HG02938 (cell line): ENCODE results near the gene PELO.
"Not testable (repeated sequence)": the region's sequence is repeated elsewhere in the genome, so short reads cannot be mapped to it uniquely, and the experiment has no call there.

ENCODE experiments used
- ATAC-seq: cut with Tn5 transposase; IDR thresholded peaks from one replicate; pipeline ENCODE4 v1.9.1; 2021; ENCODE audit warnings: mild to moderate bottlenecking, moderate library complexity; ENCODE audit not compliant: unreplicated experiment

The PELO gene

DNA sequence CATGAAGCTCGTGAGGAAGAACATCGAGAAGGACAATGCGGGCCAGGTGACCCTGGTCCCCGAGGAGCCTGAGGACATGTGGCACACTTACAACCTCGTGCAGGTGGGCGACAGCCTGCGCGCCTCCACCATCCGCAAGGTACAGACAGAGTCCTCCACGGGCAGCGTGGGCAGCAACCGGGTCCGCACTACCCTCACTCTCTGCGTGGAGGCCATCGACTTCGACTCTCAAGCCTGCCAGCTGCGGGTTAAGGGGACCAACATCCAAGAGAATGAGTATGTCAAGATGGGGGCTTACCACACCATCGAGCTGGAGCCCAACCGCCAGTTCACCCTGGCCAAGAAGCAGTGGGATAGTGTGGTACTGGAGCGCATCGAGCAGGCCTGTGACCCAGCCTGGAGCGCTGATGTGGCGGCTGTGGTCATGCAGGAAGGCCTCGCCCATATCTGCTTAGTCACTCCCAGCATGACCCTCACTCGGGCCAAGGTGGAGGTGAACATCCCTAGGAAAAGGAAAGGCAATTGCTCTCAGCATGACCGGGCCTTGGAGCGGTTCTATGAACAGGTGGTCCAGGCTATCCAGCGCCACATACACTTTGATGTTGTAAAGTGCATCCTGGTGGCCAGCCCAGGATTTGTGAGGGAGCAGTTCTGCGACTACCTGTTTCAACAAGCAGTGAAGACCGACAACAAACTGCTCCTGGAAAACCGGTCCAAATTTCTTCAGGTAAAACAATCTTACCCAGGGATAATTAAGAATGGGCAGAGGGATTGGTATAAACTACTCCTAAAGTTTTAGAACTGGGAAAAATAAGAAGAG, 12.9 kb downstream of the PELO start:
- peak; percentile 33 for ATAC-seq

DNA sequence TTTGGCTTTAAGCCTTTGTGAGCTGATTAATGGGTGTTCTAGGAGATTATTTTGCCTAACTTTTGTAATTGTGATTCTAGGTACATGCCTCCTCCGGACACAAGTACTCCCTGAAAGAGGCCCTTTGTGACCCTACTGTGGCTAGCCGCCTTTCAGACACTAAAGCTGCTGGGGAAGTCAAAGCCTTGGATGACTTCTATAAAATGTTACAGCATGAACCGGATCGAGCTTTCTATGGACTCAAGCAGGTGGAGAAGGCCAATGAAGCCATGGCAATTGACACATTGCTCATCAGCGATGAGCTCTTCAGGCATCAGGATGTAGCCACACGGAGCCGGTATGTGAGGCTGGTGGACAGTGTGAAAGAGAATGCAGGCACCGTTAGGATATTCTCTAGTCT, 13.6 kb downstream of the PELO start:
- no peak for ATAC-seq

DNA sequence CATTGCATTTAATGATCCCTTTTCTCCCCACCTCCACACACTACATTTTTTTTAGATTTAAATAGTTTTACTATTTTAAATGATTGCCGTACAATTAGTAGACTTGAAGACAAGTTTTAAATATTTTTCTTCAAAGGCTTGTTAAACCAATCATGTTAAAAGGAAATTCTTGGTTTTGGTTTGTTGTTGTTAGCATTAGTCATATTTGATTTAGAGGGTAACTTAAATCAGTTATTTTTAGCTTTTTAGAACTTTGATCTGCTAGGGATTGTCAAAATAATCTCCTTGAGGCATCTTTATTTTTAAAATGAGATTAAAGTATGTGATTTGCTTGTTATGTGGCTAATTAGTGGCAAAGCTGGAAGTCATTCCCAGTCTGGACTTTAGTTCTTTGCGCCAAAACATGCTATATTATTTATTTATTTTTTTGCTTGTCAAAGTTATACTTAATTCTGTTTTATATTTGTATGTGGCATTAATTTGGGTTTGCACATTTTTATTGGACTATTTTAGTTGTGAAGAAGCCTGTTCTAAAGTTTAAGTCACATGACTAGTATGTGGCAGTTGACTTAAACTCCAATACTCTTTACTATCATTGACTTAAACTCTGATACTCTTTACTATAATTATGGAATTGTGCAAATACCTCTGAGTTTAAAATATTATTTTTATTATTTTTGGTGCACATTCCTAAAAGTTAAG, 14.7 kb downstream of the PELO start:
- ATAC-seq: no peak

DNA sequence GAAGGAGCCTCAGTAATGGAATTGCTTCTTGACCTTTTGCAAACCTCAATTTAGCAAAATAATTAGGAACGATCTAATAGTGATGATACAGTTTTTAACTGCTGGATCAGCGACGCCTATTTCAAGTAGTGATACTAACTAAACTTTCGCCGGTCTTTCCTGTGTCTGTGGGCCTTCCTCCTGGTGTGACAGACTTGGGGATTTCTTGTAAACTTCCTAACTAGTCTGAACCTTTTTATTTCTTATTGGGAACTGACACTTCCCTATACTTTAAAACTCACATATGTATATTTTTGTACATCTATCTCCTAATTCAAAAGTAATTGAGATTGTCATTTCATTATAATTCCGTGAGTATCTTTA, 15.2 kb downstream of the PELO start:
- ATAC-seq: no peak

DNA sequence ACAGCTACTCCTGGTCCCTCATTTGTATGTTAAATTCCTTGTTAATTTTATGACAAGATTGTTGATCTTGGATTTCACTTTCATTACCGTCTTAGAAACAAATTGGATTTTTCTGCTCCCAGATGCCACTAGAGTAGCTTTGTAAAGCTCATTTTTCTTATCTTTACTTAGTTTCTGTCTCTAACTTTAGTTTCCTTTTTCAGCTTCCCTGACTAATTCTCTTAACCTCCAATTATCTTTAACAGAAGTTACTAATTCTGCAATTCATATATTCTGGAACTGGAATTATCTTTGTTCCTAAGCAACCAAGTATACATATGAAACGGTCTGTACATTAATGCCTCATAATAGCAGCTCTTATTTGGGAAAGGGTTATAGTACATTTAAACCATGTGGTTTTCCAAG, 16.7 kb downstream of the PELO start:
- ATAC-seq: no peak

DNA sequence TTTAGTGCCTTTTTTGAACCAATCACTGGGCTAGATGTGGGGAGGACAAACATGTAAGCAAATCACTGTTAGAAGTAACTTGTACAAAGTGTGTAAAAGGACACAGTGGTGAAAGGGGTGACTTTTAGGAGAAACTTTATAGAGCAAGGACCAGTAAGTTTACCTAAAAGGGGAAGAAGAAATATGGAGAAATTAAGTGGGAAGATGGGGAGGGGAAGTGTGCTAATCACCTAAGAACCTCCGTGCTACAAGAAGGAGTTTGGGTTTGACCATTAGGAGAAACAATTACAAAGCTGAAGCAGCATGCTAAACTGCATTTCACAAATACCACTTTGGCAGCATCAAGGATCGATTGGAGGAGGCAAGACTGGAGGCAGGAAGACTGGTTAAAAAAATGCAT, 17.3 kb downstream of the PELO start:
- no peak for ATAC-seq

DNA sequence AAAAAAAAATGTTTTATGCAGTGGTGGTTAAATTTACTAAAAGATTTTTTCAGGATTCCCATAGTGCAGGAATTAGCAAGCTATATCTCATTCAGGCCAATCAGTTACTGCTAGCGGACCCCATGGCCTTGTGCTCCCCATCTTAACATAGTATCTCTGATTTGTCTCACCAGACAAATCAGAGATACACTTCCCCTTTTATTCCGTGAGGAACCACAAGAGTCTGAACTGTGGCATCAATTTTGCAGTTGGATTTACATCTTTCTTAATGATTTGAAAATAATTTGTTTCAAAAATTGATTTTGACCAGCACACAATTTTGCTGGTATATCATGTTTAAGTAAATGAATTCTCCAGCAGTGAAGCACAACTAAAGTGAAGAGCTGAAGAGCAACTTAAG, 17.9 kb downstream of the PELO start:
- no peak for ATAC-seq

DNA sequence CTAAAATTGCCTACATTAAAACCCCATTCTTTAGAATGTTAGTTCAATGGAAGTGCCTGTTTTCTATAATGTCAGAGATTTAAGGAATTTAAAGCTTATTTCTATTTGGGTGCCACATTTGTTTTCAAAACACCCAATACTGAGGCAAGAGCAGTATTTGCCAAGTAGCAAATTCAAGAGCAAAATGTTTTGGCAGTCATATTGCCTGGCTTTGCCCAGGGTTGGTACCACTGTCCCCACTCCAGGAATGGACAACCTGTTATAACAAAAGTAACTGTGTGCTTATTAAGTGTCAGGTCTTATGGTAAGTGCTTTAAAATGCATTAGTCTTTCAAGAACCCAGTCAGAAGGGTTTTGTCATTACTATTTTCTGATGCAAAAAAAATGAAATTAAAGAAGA, 19.3 kb downstream of the PELO start:
- ATAC-seq: no peak

DNA sequence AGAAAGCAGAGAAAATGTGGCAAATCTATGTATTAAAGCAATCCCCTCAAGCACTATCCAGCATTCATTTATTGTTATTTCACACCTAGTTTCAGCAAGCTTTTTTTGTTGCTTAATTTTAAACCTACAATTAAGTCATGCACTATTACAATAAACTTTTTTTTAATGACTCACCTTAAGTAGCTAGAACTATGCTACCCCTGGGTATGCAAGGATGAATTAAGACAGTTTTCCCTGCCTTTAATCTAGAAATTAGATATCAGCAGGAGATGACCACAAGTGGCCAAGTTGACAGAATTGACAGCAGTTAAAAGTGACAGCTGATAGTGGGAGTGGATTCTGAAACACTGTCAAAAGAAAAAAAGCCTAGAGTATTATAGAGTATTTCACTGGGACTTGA, 20.0 kb downstream of the PELO start:
- no peak for ATAC-seq

DNA sequence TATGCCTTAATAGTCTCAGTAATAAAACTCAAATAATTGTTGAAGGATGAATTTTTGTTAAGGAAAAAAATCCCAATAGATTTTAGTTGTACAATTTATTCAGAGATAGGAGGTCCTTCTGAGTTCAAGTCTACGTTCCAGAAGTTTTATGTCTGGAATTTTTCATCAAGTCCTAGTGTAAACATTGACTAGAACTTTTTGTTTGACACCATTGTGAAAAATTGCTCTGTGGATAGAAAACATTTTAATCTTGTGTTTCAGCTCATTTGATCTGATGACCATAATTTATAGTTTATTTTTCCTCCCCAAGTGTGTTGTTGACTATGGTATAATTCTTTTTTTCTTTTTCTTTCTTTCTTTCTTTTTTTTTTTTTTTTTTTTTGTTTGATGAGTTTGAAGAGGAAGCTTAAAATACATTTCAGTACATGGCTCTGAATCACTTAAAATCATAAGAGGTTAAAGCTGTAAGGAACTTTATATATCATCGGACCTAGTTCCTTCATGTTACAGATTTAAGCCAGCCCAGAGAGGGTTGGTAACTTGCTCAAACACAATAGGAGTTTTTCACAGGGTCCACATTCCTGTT, 20.7 kb downstream of the PELO start:
- no peak for ATAC-seq

DNA sequence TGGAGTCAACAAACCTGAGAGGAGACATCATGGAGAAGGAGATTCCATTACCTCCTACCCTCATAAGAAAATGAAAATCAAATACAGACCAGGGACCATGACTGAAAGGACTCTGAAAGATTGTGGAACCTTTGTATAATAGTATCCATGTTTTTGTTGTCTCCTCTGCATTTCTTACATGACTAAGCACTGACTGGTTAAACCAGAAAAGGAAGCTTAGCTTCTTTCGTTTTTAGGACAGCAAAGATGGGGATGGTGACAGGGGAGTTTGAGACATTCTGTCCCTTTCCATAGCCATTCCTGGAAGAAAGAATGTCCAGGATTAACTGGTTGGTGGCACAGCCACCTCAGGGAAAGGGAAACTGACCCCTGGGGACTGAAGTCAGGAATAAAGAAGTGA, 22.2 kb downstream of the PELO start:
- ATAC-seq: no peak

DNA sequence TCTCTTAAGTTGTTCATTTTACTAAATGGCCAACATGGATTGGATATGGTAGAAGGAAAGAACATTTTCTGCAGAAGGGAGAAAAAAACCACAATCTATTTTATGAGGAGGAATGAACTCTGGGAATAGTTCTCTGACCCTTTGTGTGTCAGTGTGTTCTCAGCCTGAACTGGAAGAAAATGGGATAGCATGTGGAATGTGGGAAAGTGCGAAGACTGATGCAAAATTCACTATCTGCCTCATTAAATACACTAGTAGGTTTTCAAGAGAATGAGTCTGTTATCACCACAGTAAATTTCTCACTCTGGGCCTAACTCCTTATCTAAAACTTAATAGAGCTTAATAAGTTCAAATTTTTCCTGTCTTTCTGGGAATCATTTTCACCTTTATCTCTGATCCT, 22.7 kb downstream of the PELO start:
- no peak for ATAC-seq

DNA sequence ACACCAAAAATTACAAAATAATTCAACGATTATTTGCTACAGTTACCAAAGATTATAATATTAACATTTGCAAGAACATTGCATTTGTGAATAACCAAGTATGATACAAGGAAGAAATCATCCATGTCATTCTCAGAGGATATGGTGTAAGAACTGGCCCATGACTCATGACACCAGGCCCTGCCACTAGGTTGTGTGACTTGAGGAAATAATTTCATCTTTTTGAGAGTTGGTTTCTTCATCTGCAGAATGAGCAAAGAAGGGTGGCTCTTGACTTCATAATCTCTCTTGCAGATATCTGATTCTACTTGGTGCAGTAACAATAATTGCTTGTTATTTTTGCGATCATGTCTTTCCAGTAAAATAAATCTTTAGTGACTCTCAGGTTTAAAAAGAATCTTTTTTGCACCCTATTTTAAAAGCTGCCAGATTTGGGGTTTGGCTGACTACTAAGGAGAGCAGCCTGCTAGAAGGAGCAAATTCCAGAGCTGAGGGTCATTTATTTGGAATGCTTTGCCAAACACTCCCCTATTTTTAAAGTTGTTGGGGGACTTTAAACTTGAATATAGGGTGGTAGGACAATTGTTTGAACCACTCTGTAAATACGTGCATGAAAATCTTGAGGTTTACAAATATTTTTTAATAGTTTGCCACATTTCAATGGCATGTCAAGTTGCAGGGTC, 23.5 kb downstream of the PELO start:
- ATAC-seq: no peak

DNA sequence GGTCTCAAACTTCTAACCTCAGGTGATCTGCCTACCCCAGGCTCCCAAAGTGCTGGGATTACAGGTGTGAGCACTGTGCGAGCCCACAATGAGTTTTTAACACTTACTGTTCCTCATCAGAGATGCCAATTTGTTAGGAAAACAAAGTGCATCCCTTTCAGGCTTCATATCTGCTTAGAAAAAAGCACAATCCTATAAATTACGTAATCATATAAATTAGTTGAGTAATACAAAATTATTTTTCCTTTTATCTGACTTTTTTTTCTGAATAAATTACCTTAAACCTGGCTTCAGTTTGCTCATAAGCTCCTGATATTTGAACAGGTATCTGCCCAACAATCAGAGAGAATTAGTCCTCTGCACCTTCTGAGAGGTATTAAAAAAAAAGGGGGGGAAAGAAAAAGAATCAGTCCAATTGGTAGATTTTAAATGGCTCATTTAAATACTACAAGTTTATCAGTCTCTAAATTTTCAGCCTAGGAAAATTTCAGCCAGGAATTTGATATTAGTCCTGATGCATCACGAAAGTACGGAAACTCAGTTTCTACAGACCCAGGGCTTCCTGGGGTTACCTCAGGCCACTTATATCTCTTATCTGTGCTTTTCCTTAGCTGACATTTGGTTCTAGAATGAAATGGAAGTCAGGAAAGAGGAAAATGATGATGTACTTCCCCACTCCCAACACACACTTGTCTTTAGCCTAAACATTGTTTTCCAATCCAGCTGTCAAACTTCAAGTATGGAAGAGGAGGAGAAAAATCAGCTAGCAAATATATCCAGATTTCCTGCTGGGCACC, 26.8 kb downstream of the PELO start:
- no peak for ATAC-seq

DNA sequence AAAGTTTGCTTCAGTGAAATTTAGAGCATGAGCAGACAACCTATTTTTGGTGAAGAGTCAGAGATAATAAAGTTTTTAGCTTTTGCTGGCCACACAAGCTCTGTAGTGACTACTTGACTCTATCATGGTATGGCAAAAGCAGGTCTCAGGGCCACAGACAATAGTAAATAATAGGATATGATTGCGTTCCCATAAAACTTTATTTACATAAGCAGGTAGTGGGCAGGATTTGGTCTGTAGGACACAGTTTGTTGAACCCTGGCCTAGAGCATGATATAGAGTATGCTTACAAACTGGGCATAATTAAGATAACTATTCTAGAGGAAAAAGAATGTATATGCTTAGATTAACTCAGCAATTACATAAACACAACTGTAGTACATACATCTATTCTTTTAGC, 30.1 kb downstream of the PELO start:
- no peak for ATAC-seq

DNA sequence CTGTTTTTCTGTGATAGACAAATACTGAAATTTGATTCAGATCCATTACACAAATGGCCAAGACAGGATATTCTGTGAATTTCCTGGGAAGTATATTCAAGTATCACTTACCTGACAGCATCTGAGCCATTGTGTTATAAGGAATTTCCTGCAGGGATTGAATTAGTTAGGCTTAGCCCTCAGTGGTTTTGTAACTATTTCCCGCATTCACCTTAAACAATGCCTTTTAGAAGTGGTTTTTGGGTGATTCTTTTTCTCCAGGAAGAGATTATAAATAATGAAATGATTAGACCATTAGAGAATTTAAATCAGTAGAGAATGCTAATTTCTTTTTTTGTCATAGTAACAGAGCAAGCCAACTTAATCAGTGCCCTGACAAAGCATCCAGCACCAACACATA, 30.6 kb downstream of the PELO start:
- no peak for ATAC-seq

DNA sequence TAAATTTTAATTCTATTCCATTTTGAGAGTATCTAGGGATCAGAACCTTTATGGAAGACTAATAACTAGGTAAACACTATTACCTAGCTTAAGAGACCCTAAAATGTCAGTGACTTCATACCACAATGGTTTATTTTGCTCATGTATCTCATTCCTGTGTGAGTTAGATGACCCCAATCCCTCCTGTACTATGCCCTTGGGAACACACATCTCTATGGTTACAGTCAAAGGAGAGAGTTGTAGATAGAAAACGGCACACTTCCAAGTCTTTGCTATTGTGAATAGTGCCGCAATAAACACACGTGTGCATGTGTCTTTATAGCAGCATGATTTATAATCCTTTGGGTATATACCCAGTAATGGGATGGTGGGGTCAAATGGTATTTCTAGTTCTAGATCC, 31.1 kb downstream of the PELO start:
- not testable (repeated sequence) for ATAC-seq

DNA sequence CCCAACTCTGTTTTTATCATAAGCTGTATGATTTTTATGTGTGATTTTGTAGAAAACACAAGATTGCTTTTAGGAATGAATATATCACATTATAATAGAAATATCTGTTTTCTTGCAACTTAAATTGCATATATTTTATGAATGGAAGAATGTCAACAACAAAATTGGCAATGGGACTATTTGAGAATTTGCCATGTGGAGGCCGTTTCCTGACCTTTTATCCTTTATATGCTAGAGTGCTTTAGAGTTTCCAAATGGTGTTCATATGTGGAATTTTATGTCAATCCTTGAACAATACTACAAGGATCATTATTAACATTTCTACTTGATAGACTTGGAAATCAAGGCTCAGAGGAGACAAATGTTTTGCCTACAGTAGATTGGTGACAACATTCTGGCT, 34.2 kb downstream of the PELO start:
- ATAC-seq: no peak

DNA sequence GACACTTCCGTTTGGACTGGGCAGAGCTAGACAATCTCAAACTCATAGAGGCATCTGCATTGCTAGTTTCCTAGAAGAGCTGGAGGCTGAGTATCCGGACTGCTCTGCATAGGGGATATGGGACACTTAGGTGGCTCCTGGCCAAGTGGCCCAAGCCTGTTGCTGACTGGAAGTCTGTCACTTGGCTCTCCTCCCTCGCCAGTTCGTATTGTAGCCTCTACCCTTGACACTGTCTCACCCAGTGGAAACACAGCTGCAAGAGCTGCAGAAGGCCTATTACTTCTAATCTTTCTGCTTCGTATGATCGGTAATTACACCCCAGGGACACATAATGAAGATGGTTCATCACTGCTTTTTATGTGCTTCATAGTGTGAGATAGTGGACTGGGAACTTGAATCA, 34.7 kb downstream of the PELO start:
- no peak for ATAC-seq

DNA sequence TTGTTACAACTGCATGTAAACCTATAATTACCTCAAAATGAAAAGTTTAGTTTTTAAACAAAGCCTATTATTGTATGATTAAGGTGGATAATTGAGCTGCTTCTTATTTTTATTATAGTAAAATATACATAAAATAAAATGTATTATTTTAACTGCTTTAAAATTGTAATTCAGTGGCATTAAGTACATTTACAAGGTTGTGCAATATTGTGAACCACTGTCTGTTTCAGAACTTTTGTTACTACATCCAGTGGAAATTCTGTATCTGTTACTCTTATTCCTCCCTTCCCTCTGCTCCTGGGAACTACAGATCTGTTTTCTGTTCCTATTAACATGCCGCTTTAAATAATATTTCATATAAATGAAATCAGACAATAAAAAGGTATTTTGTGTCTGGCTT, 37.1 kb downstream of the PELO start:
- no peak for ATAC-seq

DNA sequence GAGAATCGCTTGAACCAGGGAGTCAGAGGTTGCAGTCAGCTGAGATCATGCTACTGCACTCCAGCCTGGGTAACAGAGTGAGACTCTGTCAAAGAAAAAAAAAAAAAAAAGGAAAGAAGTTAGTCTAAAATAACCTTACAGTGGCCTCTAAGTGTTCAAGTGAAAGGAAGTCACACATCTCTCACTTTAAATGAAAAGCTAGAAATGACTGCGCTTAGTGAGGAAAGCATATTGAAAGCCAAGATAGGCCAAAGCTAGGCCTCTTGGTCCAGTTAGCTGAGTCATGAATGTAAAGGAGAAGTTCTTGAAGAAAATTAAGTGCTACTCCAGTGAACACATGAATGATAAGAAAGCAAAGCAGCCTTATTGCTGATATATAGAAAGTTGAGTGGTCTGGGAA, 38.1 kb downstream of the PELO start:
- ATAC-seq: peak; percentile 98
